ENCODE measurements around the gene ADARB1.

Gene ADARB1

GRCh38 chr21:45182958-45183357 lies 108.6 kb downstream of the ADARB1 start:
- peak overlapping the region; percentile 49 for H3K27ac ChIP-seq
- no peak for TF ChIP-seq CTCF (conservative IDR thresholded peaks at IDR 0.05)

- H3K27ac ChIP-seq: no peak overlapping the region
- TF ChIP-seq CTCF (conservative IDR thresholded peaks at IDR 0.05): no peak
Observed at GRCh38 chr21:45183852-45184251, 109.5 kb downstream of the ADARB1 start.

- H3K27ac ChIP-seq: no peak overlapping the region
- no peak for TF ChIP-seq CTCF (conservative IDR thresholded peaks at IDR 0.05)
Observed at GRCh38 chr21:45184869-45185268, 110.5 kb downstream of the ADARB1 start.

GRCh38 chr21:45186709-45187108 lies 112.3 kb downstream of the ADARB1 start:
- no peak for TF ChIP-seq CTCF (conservative IDR thresholded peaks at IDR 0.05)
- no peak overlapping the region for H3K27ac ChIP-seq

- no peak for TF ChIP-seq CTCF (conservative IDR thresholded peaks at IDR 0.05)
Observed at GRCh38 chr21:45187646-45188045, 113.3 kb downstream of the ADARB1 start.

GRCh38 chr21:45190013-45190412 lies 115.6 kb downstream of the ADARB1 start:
- no peak overlapping the region for H3K27ac ChIP-seq
- TF ChIP-seq CTCF (conservative IDR thresholded peaks at IDR 0.05): no peak

More at GRCh38 chr21:45187646-45188045, 113.3 kb downstream of the ADARB1 start:
- H3K27ac ChIP-seq: no peak overlapping the region

- H3K27ac ChIP-seq: no peak overlapping the region
- TF ChIP-seq CTCF (conservative IDR thresholded peaks at IDR 0.05): no peak
Observed at GRCh38 chr21:45192332-45192731, 118.0 kb downstream of the ADARB1 start.

- TF ChIP-seq CTCF (conservative IDR thresholded peaks at IDR 0.05): no peak
- H3K27ac ChIP-seq: no peak overlapping the region
Observed at GRCh38 chr21:45196620-45197019, 122.2 kb downstream of the ADARB1 start.

Data from VCaP (cell line).